ENCODE measurements around the gene BRIP1.

BRIP1 gene

DNA sequence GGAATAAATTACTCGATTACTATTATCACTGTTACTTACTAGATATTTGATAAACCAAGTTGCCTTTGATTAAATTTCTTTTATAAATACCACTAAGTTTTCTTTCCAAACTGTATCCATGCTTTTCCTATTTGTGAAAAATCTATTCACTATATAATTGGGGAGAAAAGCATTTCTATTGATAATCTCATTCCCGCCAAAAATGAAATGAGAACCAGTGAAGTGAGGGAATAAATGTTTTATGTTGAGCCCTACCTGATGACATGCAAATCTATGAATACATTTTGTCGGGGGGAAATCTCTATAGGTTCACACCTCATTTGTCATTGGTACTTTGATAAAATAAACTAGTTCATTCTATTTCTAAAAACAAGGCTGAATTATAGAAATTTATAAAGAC lies 15.7 kb downstream of the BRIP1 start:
- TF ChIP-seq, protein P1, sequence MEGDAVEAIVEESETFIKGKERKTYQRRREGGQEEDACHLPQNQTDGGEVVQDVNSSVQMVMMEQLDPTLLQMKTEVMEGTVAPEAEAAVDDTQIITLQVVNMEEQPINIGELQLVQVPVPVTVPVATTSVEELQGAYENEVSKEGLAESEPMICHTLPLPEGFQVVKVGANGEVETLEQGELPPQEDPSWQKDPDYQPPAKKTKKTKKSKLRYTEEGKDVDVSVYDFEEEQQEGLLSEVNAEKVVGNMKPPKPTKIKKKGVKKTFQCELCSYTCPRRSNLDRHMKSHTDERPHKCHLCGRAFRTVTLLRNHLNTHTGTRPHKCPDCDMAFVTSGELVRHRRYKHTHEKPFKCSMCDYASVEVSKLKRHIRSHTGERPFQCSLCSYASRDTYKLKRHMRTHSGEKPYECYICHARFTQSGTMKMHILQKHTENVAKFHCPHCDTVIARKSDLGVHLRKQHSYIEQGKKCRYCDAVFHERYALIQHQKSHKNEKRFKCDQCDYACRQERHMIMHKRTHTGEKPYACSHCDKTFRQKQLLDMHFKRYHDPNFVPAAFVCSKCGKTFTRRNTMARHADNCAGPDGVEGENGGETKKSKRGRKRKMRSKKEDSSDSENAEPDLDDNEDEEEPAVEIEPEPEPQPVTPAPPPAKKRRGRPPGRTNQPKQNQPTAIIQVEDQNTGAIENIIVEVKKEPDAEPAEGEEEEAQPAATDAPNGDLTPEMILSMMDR (IDR thresholded peaks at IDR 0.05; ENCODE audit: insufficient read depth, missing control alignments) = no peak
- DNase-seq (ENCODE audit: insufficient read length, low spot score) (no peak), FAIRE-seq (no peak)

DNA sequence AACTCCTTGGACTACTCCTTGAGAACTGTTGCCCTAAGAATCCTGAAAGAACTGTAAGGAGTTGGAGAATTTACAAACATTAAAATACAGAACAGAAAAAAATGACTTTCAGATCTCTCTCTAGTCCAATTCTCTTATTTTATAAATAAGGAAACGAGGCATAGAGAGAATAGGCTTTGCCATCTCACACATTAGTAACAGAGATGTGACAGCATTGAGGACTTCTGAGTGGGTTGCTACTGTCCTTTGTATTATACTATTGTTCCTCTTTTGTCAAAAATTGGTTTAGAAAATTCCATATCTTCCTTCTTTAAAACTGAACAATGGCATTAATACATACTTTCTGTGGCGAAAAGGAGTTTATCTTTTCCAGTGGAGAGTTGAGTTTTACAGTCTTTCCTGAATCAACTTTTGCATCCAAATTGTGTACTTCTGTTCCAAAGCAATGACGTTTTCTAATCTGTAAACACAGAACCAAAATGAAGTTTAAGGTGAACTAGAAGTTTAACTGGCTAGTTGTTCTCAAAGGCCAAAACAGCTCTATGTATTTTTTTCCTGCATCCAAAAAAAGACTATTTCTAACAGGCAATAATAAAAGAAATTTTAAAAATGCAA lies 16.5 kb downstream of the BRIP1 start:
- FAIRE-seq (no peak), DNase-seq (ENCODE audit: insufficient read length, low spot score) (no peak)
- TF ChIP-seq, protein P1 (IDR thresholded peaks at IDR 0.05; ENCODE audit: insufficient read depth, missing control alignments) = no peak

DNA sequence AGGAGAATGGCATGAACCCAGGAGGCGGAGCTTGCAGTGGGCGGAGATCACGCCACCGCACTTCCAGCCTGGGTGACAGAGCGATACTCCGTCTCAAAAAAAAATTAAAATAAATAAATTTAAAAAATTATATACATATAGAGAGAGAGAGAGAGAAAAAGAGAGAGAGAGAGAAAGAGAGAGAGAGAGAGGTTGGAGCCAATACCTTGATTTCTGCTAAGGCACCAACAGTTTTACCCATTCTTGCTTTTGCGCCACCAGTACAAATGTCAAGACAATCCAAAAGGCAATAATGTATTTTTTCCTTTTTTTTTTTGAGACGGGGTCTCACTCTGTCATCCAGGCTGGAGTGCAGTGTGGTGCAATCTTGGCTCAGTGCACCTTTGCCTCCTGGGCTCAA lies 17.2 kb downstream of the BRIP1 start:
- FAIRE-seq (no peak), DNase-seq (ENCODE audit: insufficient read length, low spot score) (no peak)

DNA sequence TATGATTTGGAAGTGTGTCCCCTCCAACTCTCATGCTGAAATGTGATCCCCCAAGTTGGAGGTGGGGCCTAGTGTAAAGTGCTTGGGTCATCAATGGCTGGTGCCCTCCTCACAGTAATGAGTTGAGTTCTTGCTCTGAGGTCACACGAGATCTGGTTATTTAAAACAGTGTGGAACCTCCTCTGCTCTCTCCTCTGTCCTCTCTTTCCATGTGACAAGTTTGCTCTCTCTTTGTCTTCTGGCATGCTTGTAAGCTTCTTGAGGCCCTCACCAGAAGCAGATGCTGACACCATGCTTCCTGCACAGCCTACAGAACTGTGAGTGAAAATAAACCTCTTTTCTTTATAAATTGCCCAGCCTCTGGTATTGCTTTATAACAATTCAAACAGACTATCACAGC lies 19.9 kb downstream of the BRIP1 start:
- TF ChIP-seq, protein P1 (IDR thresholded peaks at IDR 0.05; ENCODE audit: insufficient read depth, missing control alignments) = no peak
- DNase-seq (ENCODE audit: insufficient read length, low spot score) = no peak
- no peak for FAIRE-seq

More for the DNA sequence above, 17.2 kb downstream of the BRIP1 start:
- TF ChIP-seq, protein P1 (IDR thresholded peaks at IDR 0.05; ENCODE audit: insufficient read depth, missing control alignments) = no peak

DNA sequence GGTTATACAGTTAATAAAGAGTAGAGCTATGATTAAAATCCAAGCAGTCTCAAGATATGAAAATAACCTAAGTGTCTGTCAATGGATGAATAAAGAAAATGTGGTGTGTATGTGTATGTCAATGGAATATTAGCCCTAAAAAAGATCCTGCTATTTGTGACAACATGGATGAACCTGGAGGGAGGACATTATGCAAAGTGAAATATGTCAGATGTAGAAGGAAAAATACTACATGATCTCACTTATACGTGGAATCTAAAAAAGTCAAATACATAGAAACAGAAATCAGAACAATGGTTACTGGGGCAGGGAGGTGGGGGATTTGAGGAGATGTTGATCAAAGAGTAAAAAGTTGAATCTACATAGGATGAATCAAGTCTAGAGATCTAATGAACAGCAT lies 20.4 kb downstream of the BRIP1 start:
- FAIRE-seq = no peak
- DNase-seq (ENCODE audit: insufficient read length, low spot score) = no peak
- TF ChIP-seq, protein P1 (IDR thresholded peaks at IDR 0.05; ENCODE audit: insufficient read depth, missing control alignments) = no peak

DNA sequence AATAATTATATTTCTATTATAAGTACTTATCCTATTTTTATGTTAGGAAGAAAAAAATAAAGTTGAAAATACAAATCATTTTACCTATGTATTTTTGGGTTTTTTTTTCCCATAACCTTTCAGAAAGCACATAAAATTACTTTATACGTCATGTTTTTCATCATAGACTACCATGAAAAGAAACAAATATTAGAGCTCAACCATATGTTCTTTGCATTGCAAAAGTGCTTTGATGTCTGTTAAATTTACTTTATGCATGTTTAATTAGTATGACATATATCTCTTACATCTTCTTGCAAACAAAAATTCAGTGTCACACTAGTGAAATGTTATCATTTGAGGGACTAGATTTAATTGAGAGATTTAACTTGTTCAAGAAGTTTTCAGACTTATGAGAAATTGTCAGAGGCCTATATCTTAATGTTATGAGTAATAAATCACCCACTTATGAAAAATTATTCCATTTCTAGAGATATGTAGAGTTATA lies 24.0 kb downstream of the BRIP1 start:
- no peak for DNase-seq (ENCODE audit: insufficient read length, low spot score)
- FAIRE-seq = no peak
- TF ChIP-seq, protein P1 (IDR thresholded peaks at IDR 0.05; ENCODE audit: insufficient read depth, missing control alignments) = no peak
